WI38 (cell line): ENCODE measurements around the gene STC2.

Experiments used
- H3K4me3 ChIP-seq: 2 replicates; pipeline ENCODE4 v1.5.1; 2011; ENCODE audit warnings: low read depth, mild to moderate bottlenecking, control low read depth, low read length
- CTCF ChIP-seq: IDR thresholded peaks from 2 replicates; pipeline ENCODE4 v1.5.1; 2012; ENCODE audit warnings: low read depth, mild to moderate bottlenecking, control low read depth, low read length

STC2 gene

GRCh38 chr5:173296737-173297676 lies 31.2 kb downstream of the STC2 start:
- TF ChIP-seq CTCF: no peak

GRCh38 chr5:173295796-173296195 lies 32.4 kb downstream of the STC2 start:
- TF ChIP-seq CTCF: no peak
- H3K4me3 ChIP-seq: no peak overlapping the region

More at GRCh38 chr5:173296737-173297676, 31.2 kb downstream of the STC2 start:
- no peak overlapping the region for H3K4me3 ChIP-seq

- H3K4me3 ChIP-seq: no peak overlapping the region
- no peak for TF ChIP-seq CTCF
Observed at GRCh38 chr5:173294673-173295320, 33.4 kb downstream of the STC2 start.

- TF ChIP-seq CTCF: peak; percentile 85
- H3K4me3 ChIP-seq: no peak overlapping the region
Observed at GRCh38 chr5:173293817-173294672, 34.2 kb downstream of the STC2 start.

- no peak for TF ChIP-seq CTCF
- no peak overlapping the region for H3K4me3 ChIP-seq
Observed at GRCh38 chr5:173291722-173292658, 36.2 kb downstream of the STC2 start.

GRCh38 chr5:173290477-173291131 lies 37.6 kb downstream of the STC2 start:
- no peak for TF ChIP-seq CTCF
- H3K4me3 ChIP-seq: no peak overlapping the region
